GM23338 (cell line): ENCODE measurements around the gene MEIOB. TPM values are rescaled to one million over a fixed set of nuclear protein-coding genes. Genes with fewer than 3 reads are reported as not detected.

ENCODE experiments used
- ATAC-seq: fragments of 200-7000 bp; cut with Tn5 transposase; 3 replicates; pipeline ENCODE4 v1.9.1; 2020
- DNase-seq: peaks from one replicate; pipeline ENCODE4 v3.0.0-alpha.2; 2015; ENCODE audit warnings: low spot score
- H2AFZ ChIP-seq: fragments of 200-600 bp; sonication (generic); 2 replicates; pipeline ENCODE4 v1.8.0; 2016; ENCODE audit warnings: antibody characterized with exemption, mild to moderate bottlenecking, moderate library complexity
- H3F3A ChIP-seq: fragments of 200-600 bp; sonication (generic); replicated peaks from 2 replicates; pipeline ENCODE4 v1.8.0; 2017; ENCODE audit warnings: antibody characterized with exemption, mixed run types, low read depth
- H3K27ac ChIP-seq: fragments of 200-600 bp; sonication (generic); 2 replicates; pipeline ENCODE4 v1.6.1; 2016; ENCODE audit warnings: low read depth
- H3K27me3 ChIP-seq: fragments of 200-600 bp; sonication (generic); 2 replicates; pipeline ENCODE4 v1.8.0; 2016; ENCODE audit warnings: mild to moderate bottlenecking, mixed run types, moderate library complexity; ENCODE audit not compliant: insufficient read depth
- H3K36me3 ChIP-seq: fragments of 200-600 bp; sonication (generic); 2 replicates; pipeline ENCODE4 v1.8.0; 2016; ENCODE audit warnings: mild to moderate bottlenecking; ENCODE audit not compliant: insufficient read depth
- H3K4me1 ChIP-seq: fragments of 200-600 bp; sonication (generic); 2 replicates; pipeline ENCODE4 v1.8.0; 2016; ENCODE audit warnings: mild to moderate bottlenecking, moderate library complexity; ENCODE audit not compliant: insufficient read depth
- H3K4me2 ChIP-seq: fragments of 200-600 bp; sonication (generic); 2 replicates; pipeline ENCODE4 v1.7.1; 2017; ENCODE audit warnings: mixed run types
- H3K4me3 ChIP-seq: fragments of 200-600 bp; sonication (generic); 2 replicates; pipeline ENCODE4 v1.6.1; 2016; ENCODE audit warnings: mixed run types
- H3K79me2 ChIP-seq: fragments of 200-600 bp; sonication (generic); replicated peaks from 2 replicates; pipeline ENCODE4 v1.8.0; 2017; ENCODE audit warnings: mild to moderate bottlenecking; ENCODE audit not compliant: insufficient read depth
- H3K9me2 ChIP-seq: fragments of 200-600 bp; sonication (generic); 2 replicates; pipeline ENCODE4 v1.8.0; 2017; ENCODE audit not compliant: insufficient read depth
- H4K20me1 ChIP-seq: fragments of 200-600 bp; sonication (generic); replicated peaks from 2 replicates; pipeline ENCODE4 v1.8.0; 2017; ENCODE audit warnings: mild to moderate bottlenecking; ENCODE audit not compliant: insufficient read depth
- H3K27ac Mint-ChIP-seq: 2 replicates; pipeline ENCODE4 v1.8.0; 2020; ENCODE audit warnings: inconsistent platforms, mild to moderate bottlenecking, moderate library complexity, mixed read lengths
- H3K27me3 Mint-ChIP-seq: 3 replicates; pipeline ENCODE4 v1.8.0; 2022; ENCODE audit warnings: low read depth, mild to moderate bottlenecking, moderate library complexity, mixed read lengths, inconsistent platforms; ENCODE audit not compliant: insufficient read depth, poor library complexity
- H3K36me3 Mint-ChIP-seq: 3 replicates; pipeline ENCODE4 v1.8.0; 2021; ENCODE audit warnings: low read depth, mild to moderate bottlenecking, inconsistent platforms, moderate library complexity, mixed read lengths
- H3K4me1 Mint-ChIP-seq: 3 replicates; pipeline ENCODE4 v1.8.0; 2020; ENCODE audit warnings: mild to moderate bottlenecking, inconsistent platforms, mixed read lengths
- H3K4me3 Mint-ChIP-seq: 3 replicates; pipeline ENCODE4 v1.8.0; 2021; ENCODE audit warnings: moderate library complexity, mild to moderate bottlenecking, inconsistent platforms, mixed read lengths
- H3K9me3 Mint-ChIP-seq: 3 replicates; pipeline ENCODE4 v1.8.0; 2020; ENCODE audit warnings: moderate library complexity, mild to moderate bottlenecking, inconsistent platforms, mixed read lengths
- CREB1 ChIP-seq: fragments of 250-450 bp; sonication (Bioruptor Pico); IDR thresholded peaks from 2 replicates; pipeline ENCODE4 v1.5.0; 2020; ENCODE audit warnings: low read depth, mild to moderate bottlenecking, moderate library complexity
- EZH2 ChIP-seq: fragments of 200-600 bp; sonication (generic); IDR thresholded peaks from one replicate; pipeline ENCODE4 v1.8.0; 2017; ENCODE audit warnings: antibody characterized with exemption, mild to moderate bottlenecking, low read depth; ENCODE audit not compliant: unreplicated experiment
- EZH2phosphoT487 ChIP-seq: fragments of 200-600 bp; sonication (generic); IDR thresholded peaks from one replicate; pipeline ENCODE4 v1.8.1; 2018; ENCODE audit warnings: antibody characterized with exemption; ENCODE audit not compliant: unreplicated experiment
- JUNB ChIP-seq: IDR thresholded peaks from one replicate; pipeline ENCODE4 v1.6.1; 2016; ENCODE audit warnings: antibody characterized with exemption; ENCODE audit not compliant: unreplicated experiment
- NANOG ChIP-seq: IDR thresholded peaks from 2 replicates; pipeline ENCODE4 v1.6.1; 2016; ENCODE audit warnings: antibody characterized with exemption, borderline replicate concordance
- POLR2AphosphoS5 ChIP-seq: IDR thresholded peaks from 2 replicates; pipeline ENCODE4 v1.6.1; 2016; ENCODE audit warnings: antibody characterized with exemption, low read depth
- STAT1 ChIP-seq: IDR thresholded peaks from one replicate; pipeline ENCODE4 v1.6.1; 2016; ENCODE audit warnings: antibody characterized with exemption; ENCODE audit not compliant: unreplicated experiment
- ZNF114 ChIP-seq: fragments of 250-450 bp; sonication (Bioruptor Pico); IDR thresholded peaks from 2 replicates; pipeline ENCODE4 v1.5.0; 2020; ENCODE audit warnings: mild to moderate bottlenecking, moderate library complexity
- ZNF331 ChIP-seq: fragments of 250-450 bp; sonication (Bioruptor Pico); IDR thresholded peaks from 2 replicates; pipeline ENCODE4 v1.5.0; 2020; ENCODE audit warnings: low read depth, mild to moderate bottlenecking, moderate library complexity
- polyA plus RNA-seq: library from polyadenylated mRNA; unstranded; fragments of >200 nt; fragmentation: Nextera tagmentation; extraction: Ambion mirVana; gene quantifications from 2 replicates; pipeline ENCODE4 v1.2.1, GENCODE V29; 2016
- total RNA-seq: library from RNA; depleted of rRNA; stranded (reverse); fragments of >200 nt; shearing (Covaris generic); gene quantifications from 2 replicates; pipeline ENCODE4 v1.2.3, GENCODE V29; 2014
- TF ChIP-seq, protein P1 (sequence below), 2 experiments: fragments of 200-600 bp in 1 of 2; sonication (generic) in 1 of 2; conservative IDR thresholded peaks; 2 replicates each; pipeline versions ENCODE4 v1.5.1 to v1.6.1; 2016 to 2017; ENCODE audit warnings: antibody characterized with exemption in 2 of 2, low read depth in 2 of 2, mild to moderate bottlenecking in 2 of 2, moderate library complexity in 1 of 2
- TF ChIP-seq, protein P2 (sequence below): fragments of 250-450 bp; sonication (Bioruptor Pico); IDR thresholded peaks from 2 replicates; pipeline ENCODE4 v1.5.0; 2020; ENCODE audit warnings: mild to moderate bottlenecking, moderate library complexity
- TF ChIP-seq, protein P3 (sequence below): IDR thresholded peaks from 2 replicates; pipeline ENCODE4 v1.6.1; 2016; ENCODE audit warnings: antibody characterized with exemption
- TF ChIP-seq, protein P4 (sequence below): IDR thresholded peaks from one replicate; pipeline ENCODE4 v1.6.1; 2018; ENCODE audit warnings: antibody characterized with exemption; ENCODE audit not compliant: unreplicated experiment

MEIOB gene
- total and polyA plus RNA-seq, 2 experiments from 2014 or later, result 7.3 to 8.7 TPM

DNA sequence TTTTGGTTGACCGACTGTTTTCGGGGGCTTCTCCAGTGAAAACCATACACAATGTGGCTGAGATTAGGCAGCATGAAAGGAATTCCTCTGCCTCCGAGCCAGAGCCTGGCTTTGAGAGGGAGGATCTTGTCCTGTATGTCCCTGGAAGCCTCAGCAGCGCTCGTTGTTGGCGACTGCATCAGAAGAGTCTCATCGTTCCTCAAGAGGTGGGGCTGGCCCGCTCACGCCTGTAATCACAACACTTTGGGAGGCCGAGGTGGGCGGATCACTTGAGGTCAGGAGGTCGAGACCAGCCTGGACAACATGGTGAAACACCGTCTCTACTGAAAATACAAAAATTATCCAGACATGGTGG is 31.2 kb upstream of the MEIOB start:
- no peak overlapping the region for H3K27ac Mint-ChIP-seq
- TF ChIP-seq EZH2phosphoT487 (no peak), JUNB (no peak), STAT1 (no peak), ZNF331 (CRISPR knock-in tag) (no peak), EZH2 (no peak), CREB1 (CRISPR knock-in tag) (no peak), POLR2AphosphoS5 (no peak), ZNF114 (no peak), NANOG (no peak)
- TF ChIP-seq, protein P1, sequence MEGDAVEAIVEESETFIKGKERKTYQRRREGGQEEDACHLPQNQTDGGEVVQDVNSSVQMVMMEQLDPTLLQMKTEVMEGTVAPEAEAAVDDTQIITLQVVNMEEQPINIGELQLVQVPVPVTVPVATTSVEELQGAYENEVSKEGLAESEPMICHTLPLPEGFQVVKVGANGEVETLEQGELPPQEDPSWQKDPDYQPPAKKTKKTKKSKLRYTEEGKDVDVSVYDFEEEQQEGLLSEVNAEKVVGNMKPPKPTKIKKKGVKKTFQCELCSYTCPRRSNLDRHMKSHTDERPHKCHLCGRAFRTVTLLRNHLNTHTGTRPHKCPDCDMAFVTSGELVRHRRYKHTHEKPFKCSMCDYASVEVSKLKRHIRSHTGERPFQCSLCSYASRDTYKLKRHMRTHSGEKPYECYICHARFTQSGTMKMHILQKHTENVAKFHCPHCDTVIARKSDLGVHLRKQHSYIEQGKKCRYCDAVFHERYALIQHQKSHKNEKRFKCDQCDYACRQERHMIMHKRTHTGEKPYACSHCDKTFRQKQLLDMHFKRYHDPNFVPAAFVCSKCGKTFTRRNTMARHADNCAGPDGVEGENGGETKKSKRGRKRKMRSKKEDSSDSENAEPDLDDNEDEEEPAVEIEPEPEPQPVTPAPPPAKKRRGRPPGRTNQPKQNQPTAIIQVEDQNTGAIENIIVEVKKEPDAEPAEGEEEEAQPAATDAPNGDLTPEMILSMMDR (conservative IDR thresholded peaks at IDR 0.05; ENCODE audit: low read depth in 2 of 2), result no peak
- TF ChIP-seq, protein P2, sequence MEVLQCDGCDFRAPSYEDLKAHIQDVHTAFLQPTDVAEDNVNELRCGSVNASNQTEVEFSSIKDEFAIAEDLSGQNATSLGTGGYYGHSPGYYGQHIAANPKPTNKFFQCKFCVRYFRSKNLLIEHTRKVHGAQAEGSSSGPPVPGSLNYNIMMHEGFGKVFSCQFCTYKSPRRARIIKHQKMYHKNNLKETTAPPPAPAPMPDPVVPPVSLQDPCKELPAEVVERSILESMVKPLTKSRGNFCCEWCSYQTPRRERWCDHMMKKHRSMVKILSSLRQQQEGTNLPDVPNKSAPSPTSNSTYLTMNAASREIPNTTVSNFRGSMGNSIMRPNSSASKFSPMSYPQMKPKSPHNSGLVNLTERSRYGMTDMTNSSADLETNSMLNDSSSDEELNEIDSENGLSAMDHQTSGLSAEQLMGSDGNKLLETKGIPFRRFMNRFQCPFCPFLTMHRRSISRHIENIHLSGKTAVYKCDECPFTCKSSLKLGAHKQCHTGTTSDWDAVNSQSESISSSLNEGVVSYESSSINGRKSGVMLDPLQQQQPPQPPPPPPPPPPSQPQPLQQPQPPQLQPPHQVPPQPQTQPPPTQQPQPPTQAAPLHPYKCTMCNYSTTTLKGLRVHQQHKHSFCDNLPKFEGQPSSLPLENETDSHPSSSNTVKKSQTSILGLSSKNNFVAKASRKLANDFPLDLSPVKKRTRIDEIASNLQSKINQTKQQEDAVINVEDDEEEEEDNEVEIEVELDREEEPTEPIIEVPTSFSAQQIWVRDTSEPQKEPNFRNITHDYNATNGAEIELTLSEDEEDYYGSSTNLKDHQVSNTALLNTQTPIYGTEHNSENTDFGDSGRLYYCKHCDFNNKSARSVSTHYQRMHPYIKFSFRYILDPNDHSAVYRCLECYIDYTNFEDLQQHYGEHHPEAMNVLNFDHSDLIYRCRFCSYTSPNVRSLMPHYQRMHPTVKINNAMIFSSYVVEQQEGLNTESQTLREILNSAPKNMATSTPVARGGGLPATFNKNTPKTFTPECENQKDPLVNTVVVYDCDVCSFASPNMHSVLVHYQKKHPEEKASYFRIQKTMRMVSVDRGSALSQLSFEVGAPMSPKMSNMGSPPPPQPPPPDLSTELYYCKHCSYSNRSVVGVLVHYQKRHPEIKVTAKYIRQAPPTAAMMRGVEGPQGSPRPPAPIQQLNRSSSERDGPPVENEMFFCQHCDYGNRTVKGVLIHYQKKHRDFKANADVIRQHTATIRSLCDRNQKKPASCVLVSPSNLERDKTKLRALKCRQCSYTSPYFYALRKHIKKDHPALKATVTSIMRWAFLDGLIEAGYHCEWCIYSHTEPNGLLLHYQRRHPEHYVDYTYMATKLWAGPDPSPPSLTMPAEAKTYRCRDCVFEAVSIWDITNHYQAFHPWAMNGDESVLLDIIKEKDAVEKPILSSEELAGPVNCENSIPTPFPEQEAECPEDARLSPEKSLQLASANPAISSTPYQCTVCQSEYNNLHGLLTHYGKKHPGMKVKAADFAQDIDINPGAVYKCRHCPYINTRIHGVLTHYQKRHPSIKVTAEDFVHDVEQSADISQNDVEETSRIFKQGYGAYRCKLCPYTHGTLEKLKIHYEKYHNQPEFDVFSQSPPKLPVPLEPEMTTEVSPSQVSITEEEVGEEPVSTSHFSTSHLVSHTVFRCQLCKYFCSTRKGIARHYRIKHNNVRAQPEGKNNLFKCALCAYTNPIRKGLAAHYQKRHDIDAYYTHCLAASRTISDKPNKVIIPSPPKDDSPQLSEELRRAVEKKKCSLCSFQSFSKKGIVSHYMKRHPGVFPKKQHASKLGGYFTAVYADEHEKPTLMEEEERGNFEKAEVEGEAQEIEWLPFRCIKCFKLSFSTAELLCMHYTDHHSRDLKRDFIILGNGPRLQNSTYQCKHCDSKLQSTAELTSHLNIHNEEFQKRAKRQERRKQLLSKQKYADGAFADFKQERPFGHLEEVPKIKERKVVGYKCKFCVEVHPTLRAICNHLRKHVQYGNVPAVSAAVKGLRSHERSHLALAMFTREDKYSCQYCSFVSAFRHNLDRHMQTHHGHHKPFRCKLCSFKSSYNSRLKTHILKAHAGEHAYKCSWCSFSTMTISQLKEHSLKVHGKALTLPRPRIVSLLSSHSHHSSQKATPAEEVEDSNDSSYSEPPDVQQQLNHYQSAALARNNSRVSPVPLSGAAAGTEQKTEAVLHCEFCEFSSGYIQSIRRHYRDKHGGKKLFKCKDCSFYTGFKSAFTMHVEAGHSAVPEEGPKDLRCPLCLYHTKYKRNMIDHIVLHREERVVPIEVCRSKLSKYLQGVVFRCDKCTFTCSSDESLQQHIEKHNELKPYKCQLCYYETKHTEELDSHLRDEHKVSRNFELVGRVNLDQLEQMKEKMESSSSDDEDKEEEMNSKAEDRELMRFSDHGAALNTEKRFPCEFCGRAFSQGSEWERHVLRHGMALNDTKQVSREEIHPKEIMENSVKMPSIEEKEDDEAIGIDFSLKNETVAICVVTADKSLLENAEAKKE, result no peak
- TF ChIP-seq, protein P3, sequence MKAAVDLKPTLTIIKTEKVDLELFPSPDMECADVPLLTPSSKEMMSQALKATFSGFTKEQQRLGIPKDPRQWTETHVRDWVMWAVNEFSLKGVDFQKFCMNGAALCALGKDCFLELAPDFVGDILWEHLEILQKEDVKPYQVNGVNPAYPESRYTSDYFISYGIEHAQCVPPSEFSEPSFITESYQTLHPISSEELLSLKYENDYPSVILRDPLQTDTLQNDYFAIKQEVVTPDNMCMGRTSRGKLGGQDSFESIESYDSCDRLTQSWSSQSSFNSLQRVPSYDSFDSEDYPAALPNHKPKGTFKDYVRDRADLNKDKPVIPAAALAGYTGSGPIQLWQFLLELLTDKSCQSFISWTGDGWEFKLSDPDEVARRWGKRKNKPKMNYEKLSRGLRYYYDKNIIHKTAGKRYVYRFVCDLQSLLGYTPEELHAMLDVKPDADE, result no peak
- TF ChIP-seq, protein P4, sequence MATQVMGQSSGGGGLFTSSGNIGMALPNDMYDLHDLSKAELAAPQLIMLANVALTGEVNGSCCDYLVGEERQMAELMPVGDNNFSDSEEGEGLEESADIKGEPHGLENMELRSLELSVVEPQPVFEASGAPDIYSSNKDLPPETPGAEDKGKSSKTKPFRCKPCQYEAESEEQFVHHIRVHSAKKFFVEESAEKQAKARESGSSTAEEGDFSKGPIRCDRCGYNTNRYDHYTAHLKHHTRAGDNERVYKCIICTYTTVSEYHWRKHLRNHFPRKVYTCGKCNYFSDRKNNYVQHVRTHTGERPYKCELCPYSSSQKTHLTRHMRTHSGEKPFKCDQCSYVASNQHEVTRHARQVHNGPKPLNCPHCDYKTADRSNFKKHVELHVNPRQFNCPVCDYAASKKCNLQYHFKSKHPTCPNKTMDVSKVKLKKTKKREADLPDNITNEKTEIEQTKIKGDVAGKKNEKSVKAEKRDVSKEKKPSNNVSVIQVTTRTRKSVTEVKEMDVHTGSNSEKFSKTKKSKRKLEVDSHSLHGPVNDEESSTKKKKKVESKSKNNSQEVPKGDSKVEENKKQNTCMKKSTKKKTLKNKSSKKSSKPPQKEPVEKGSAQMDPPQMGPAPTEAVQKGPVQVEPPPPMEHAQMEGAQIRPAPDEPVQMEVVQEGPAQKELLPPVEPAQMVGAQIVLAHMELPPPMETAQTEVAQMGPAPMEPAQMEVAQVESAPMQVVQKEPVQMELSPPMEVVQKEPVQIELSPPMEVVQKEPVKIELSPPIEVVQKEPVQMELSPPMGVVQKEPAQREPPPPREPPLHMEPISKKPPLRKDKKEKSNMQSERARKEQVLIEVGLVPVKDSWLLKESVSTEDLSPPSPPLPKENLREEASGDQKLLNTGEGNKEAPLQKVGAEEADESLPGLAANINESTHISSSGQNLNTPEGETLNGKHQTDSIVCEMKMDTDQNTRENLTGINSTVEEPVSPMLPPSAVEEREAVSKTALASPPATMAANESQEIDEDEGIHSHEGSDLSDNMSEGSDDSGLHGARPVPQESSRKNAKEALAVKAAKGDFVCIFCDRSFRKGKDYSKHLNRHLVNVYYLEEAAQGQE, result no peak
- no peak overlapping the region for H2AFZ ChIP-seq
- H3F3A ChIP-seq, result no peaks in the 10 kb centered on the region
- H3K4me3 ChIP-seq, result no peak overlapping the region
- H3K27ac ChIP-seq, result no peak overlapping the region
- H3K27me3 ChIP-seq, result no peaks in the 10 kb centered on the region
- no peaks in the 10 kb centered on the region for H4K20me1 ChIP-seq
- ATAC-seq (no peak), DNase-seq (no peak)
- no peaks in the 10 kb centered on the region for H3K79me2 ChIP-seq
- no peaks in the 10 kb centered on the region for H3K36me3 Mint-ChIP-seq
- H3K4me2 ChIP-seq, result no peak overlapping the region
- no peaks in the 10 kb centered on the region for H3K36me3 ChIP-seq
- no peaks in the 10 kb centered on the region for H3K9me3 Mint-ChIP-seq
- peaks cover 14% of the 10 kb centered on the region for H3K27me3 Mint-ChIP-seq
- 0 out of 3 replicates have a peak, but pooled peaks cover 6% of the 10 kb centered on the region for H3K4me1 Mint-ChIP-seq
- H3K9me2 ChIP-seq, result no peaks in the 10 kb centered on the region
- H3K4me3 Mint-ChIP-seq, result no peak overlapping the region
- peaks cover 3% of the 10 kb centered on the region; the same call in 1 of the 2 replicates for H3K4me1 ChIP-seq
